MV-4-11 (cell line): ENCODE measurements around the gene LZTR1.

Source experiments
- DNase-seq: peaks from one replicate; lab custom pipeline; 2025; lab: John Stamatoyannopoulos, UW

The LZTR1 gene

GRCh38 chr22:20965888-20966855 lies 15.9 kb upstream of the LZTR1 start:
- no peak for DNase-seq

GRCh38 chr22:20966883-20967696 lies 15.0 kb upstream of the LZTR1 start, which contains the start of gene AIFM3:
TSS of gene AIFM3 (plus strand) at chr22:20967255. CDS start at chr22:20967945, 690 bp downstream.
- DNase-seq: no peak

DNA sequence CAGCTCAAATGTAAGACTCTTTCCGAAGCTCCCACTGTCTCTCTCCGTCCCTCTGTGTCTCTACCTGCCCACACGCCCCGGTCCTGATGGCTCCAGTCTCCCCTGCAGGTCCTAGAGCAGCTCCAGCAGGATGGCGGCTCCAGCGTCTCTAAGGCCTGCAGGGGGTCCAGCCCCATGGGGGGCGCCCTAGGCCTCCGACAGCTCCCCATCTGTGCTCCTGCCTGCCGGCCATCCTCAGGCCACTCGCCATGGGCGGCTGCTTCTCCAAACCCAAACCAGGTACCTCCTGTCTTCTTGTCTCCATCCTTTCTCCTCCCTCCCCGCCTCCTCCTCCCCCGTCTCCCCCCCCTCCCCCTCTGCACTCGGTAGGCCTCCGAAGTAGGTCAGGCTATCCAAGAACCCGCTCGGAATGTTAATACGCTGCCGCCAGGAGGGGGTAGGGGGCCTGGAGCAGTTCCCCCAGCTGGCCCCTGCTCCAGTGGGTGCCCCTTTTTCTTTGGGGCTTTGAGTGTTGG lies 14.3 kb upstream of the LZTR1 start:
- no peak for DNase-seq

DNA sequence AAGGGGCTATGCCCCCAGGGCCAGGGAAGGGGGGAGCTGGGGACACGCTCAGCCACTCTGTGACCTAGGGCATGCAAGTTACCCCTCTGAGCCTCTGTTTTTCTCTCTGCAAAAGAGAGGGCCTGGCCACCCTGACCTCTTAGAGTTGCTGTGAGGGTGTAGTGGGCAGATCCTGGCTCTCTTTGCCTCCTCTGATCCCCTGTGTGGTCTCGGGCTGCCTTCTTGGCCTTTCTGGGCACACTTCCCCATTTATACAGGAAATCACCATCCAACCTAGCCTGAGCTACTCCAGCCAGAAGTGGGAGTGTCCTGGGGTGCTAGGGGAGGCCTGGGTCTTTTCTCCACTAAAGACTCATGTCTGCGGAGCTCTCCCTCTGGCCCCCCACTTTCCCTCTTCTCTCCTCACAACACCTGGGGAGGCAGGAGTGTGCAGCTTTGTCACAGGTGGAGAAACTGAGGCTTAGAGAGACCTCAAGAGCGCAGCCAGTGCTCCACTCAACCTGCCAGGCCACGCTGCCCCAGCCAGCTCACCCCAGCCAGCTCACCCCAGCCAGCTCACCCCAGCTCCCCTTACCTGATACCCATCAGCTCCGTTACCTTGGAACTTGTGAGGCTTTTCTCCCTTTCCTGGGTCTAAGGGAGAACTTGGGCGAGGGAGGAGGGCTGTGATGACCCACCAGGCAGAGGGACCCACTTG lies 13.7 kb upstream of the LZTR1 start:
- DNase-seq: peak; percentile 76

- DNase-seq: no peak
These were observed 11.0 kb upstream of the LZTR1 start for GRCh38 chr22:20970939-20971657.

GRCh38 chr22:20972014-20972694 lies 9.9 kb upstream of the LZTR1 start:
- DNase-seq: peak; percentile 59

- DNase-seq: no peak
These were observed 9.0 kb upstream of the LZTR1 start for GRCh38 chr22:20972933-20973577.

GRCh38 chr22:20973634-20974286 lies 8.3 kb upstream of the LZTR1 start:
- DNase-seq: no peak

DNA sequence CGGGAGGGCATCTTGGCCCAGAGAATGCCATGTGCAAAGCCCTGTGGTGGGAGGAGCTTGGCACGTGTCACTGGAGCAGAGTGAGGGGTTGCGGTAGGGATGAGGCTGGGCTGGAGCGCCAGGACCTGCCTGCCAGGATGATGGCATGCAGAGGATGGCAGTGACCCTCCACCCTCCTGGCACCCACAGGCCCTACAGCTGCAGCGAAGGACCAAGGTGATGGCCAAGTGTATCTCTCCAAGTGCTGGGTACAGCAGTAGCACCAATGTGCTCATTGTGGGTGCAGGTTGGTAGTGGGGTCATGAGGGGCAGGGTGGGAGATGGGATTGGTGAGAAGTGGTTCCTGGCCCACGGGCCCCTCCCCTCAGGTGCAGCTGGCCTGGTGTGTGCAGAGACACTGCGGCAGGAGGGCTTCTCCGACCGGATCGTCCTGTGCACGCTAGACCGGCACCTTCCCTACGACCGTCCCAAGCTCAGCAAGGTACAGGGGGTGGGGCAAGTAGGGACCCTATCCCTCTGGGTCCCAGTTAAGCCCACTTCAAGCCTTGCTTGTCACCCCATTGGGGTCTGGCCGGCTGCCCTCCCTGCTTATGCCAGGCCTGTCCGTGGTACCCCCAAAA lies 7.7 kb upstream of the LZTR1 start:
- no peak for DNase-seq

DNA sequence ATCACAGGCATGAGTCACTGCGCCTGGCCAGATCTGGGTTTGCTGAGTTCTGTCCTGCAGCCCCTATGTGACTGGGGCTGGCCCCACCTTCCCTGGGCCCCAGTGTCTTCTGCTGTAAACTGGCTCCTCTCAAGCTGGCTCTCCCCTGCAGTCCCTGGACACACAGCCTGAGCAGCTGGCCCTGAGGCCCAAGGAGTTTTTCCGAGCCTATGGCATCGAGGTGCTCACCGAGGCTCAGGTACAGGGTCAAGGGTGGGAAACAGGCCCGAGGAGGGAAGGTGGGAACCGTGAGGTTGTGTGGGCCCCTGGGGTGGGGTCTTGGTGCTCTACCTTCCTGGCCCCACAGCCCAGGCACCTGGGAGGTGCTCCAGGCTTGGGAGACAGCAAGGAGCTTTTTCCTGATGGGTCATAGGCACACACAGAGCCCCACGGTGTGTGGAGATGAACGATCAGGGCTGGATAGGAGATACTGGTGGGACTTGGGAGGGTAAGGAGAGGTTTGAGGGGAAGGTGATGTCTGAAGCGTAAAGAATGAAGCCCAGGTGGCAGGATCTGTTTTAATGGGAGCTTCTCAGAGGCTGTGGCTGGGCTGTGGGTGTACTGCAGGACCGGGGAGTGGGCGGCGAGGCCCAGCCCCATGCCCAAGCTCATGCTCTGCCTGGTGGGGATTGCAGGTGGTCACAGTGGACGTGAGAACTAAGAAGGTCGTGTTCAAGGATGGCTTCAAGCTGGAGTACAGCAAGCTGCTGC lies 6.4 kb upstream of the LZTR1 start:
- no peak for DNase-seq

DNA sequence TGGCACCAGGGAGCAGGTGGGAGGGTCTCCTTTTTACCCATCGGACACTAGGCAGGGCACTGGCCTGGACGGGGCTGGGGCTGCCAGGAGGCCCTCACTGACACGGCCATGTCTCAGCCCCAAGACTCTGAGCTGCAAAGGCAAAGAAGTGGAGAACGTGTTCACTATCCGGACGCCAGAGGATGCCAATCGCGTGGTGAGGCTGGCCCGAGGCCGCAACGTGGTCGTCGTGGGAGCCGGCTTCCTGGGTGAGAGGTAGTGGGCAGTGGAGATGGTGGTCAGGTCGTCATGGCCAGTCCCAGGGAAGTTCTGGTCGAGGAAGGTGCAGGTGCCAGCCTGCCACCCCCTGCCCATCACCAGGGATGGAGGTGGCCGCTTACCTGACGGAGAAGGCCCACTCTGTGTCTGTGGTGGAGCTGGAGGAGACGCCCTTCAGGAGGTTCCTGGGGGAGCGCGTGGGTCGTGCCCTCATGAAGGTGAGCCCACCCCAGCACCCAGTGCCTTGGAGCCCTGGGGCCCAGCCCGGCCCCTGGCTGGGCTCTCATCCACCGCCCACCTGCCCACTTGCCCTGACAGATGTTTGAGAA lies 5.7 kb upstream of the LZTR1 start:
- no peak for DNase-seq

DNA sequence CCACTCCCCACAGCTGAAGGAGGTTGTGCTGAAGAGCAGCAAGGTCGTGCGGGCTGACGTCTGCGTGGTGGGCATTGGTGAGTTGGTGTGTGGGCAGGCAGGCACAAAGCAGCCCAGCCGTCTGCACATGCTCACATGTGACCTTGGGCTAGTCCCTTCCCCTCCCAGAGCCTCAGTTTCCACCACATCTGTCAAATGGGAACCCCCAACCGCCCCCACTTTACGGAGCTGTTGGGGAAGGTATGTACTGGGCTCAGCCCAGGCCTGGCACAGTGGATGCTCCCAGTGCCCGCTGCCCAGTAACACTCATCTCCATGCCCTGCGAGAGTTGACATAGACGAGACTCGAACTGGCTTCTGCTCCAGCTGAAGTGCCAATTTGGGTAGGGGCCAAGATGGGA lies 5.1 kb upstream of the LZTR1 start:
- no peak for DNase-seq

GRCh38 chr22:20977516-20978170 lies 4.5 kb upstream of the LZTR1 start:
- no peak for DNase-seq

DNA sequence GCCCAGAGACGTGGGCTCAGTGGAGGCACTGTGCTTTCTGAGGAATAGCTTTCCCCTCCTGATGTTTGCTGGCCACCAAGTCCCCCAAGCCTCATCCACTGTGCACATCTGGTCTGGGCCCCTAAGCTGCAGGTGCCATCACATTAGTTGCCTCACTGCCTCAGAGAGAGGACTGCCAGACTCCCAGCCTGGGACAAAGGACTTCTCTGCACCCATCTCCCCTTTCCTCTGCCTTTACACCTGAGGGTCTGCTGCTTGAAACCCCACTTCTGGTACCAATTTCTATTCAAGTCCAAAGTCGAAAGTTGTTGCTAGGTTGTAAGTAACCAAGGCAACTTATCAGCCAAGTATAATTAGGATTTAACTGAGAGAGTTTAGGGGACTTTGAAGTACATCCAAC lies 3.7 kb upstream of the LZTR1 start:
- DNase-seq: no peak

DNA sequence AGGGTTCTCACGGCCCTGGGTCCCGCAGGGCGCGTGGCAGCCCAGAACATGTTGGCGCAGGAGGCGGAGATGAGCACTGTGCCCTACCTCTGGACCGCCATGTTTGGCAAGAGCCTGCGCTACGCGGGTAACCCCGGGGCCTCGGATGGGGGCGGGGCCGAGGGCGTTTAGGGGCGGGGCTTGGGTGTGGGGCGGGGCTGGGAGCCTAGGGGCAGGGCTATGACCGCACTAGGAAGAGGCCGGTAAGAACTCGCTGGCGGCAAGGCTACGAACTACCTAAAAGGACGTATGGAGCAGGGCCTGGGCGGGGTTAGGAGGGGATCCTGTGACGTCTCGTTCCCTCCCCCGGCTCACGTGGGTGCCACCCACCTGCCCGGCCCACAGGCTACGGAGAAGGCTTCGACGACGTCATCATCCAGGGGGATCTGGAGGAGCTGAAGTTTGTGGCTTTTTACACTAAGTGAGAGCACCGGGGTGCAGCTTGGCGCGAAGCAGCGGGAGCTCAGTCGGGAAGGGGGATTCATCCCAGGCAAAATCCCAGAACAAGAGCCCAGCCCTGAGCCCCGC lies 2.8 kb upstream of the LZTR1 start:
- no peak for DNase-seq

DNA sequence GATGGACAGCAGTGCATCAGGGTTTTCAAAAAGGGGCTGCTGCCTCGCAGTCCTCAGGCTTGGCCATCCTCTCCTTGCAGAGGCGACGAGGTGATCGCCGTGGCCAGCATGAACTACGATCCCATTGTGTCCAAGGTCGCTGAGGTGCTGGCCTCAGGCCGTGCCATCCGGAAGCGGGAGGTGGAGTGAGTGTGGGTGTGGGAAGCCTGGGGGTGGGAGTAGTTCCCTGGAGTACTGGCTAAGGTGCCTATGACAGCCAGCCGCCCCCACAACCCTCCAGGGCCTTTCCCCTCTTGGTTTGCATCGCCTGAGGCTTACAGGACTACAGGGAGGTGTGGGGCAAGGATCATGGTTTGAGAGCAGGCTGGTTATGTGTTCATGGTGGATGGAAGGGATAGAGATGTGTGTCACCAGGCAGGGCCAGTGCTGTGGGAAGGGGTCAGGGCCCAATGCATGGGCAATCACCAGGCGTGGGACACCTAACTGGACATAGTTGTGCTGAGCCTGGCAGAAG lies 2.1 kb upstream of the LZTR1 start:
- DNase-seq: no peak

DNA sequence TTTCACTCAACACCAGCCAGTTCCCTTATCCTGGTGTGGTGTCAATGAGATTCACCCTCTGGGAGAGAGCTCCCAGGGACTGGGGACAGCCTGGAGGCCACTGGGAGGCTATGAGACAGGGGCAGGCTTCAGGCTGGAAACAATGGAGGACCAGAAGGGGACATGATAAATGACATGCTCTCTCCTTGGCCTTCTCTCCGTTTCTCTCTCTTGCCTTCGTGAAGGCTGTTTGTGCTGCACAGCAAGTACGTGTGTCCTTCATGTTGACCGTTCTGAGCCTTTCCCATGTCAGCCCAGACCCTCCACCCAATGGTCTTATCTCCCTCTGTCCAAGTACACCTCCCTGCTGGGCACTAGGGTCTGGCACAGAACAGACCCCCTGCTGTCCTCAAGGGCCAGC lies 1.6 kb upstream of the LZTR1 start:
- no peak for DNase-seq
